Retina (tissue), 1 donor: ENCODE results near the gene PREB.

Source experiments
- DNase-seq: peaks from one replicate; pipeline ENCODE4 v3.0.0-alpha.2; 2016

The PREB gene

DNA sequence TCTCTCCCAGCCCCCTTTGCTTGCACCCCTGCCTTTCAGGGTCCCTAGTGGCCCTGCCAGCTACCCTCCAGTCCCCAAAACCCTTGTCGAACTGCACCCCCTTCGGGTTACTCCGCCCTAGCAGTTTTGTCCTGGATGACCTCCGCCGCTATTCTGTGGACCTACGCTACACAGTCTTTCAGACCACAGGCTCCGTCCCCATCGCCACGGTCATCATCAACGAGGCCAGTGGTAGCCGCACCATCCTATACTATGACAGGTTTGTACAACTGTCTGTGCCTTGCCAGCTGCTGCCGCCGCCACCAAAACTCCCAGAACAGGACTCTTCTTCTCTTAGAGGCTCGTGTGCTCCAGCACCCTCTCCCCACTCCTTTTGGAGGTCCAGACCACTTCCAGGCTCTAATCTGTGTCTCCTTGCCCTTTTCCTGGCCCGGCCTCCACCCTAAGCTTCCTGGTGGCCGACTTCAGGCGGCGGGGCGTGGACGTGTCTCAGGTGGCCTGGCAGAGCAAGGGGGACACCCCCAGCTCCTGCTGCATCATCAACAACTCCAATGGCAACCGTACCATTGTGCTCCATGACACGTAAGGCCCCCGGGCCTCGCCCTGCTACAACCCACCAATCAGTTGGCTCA is 40.0 kb downstream of the PREB start:
- no peak for DNase-seq

DNA sequence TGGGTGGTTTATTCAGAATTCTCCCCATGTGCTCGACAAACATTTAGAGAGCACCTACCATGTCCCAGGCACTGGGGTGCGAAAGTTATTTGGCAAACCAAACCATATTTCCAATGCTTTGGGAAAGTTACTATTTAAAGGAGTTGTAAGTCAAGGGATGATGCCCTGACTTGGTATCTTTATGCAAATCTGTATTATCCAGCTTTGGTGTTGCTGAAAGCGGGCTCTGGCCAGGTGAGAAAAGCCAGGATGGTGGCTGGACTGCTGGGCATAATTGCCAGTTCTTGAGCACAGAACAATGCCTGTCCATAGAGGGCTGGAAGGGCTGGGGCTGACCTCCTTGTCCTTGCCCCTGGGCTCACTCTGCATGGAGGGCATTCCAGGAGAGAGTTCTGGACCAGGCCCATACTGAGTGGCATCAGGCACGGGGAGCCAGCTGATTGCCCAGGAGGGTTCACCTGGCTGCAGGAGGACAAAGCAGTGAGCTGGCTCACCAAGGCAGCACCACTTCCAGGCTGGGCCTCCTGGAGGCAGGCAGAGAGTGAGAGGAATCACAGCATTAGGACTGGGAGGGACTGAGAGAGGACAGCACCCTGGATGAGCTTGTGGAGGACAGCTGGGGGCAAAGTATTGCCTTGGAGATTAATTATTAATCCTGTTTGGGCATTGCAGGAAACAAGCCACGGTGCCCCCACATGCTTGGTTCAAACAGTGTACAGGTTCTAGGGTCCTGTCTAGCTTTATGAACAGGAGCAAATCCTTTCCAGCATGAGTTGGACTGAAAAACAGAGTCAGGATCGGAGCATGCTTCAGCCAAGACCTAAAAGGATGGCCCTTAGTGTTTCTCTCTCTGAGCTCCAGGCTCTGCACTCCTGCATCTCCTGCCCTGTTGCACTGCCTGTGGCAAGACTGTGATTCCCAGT is 40.7 kb downstream of the PREB start:
- DNase-seq, result no peak

- DNase-seq, result no peak
Observed at GRCh38 chr2:27092696-27093429, 41.6 kb downstream of the PREB start.

GRCh38 chr2:27091746-27092695 is 42.4 kb downstream of the PREB start:
- no peak for DNase-seq

DNA sequence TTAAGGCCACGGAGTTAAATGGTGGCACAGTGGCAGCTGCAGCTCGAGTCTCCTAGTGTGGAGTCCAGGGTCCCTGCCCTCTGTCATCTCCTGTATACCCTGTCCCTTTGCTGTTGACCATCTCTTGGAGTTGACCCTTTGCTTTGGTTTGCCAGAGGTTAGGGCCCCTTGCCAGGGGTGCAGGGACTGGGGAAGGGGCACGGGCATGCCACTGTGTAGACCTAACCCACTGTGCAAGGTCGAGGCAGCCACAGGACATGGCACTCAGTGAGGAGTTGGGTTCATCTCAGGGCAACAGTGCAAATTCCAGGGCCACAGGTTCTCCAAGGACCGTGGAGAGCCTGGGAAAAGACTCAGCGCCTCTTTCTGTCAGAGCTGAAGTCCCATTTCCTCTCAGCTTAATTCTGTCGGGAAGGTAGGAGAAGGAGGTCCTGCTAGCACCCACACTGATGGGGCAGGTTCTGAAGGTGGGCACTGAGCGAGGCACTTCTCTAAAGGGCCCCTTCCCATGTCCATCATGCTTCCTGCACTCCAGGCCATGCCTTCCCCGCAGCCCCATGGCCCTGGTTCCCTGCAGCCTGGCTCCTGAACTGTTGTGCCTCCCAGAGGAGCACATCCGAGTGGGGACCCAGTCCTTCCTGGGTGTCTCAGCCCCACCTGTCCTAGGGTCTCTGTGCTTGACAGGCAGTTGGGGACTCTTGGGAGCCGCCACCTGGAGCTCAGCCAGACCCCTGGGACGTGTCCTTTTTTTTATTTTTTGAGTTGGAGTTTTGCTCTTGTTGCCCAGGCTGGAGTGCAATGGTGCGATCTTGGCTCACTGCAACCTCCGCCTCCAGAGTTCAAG is 45.1 kb downstream of the PREB start:
- no peak for DNase-seq

- no peak for DNase-seq
Observed at GRCh38 chr2:27088634-27089033, 45.8 kb downstream of the PREB start.

DNA sequence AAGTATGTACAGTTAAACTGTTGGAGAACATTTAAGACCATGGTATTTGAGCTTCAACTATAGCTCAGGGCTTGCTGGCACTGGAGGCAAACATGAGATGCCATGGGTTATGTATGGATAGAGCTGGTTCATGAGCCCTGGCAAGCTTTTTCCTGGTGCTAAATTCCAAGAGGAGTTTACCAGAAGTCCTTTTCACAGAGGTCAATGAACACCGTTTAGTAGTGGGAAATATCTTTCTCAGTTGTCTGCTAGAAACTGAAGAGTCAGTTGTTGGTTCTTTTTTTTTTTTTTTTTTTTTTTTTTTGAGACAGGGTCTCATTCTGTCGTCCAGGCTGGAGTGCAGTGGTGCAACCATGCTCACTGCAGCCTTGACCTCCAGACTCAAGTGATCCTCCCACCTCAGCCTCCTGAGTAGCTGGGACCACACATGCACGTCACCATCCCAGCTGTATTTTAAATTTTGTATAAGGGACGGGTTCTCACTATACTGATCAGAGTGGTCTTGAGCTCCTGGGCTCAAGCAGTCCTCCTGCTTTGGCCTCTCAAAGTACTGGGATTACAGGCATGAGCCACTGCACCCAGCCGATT is 46.5 kb downstream of the PREB start:
- no peak for DNase-seq

GRCh38 chr2:27086724-27087593 is 47.5 kb downstream of the PREB start, which contains the start of gene KHK:
Gene KHK, plus strand, starts transcription at chr2:27086772. Its CDS starts 488 bp downstream, at chr2:27087260.
- peak; percentile 83 for DNase-seq

GRCh38 chr2:27086090-27086723 is 48.2 kb downstream of the PREB start:
- peak; percentile 98 for DNase-seq

DNA sequence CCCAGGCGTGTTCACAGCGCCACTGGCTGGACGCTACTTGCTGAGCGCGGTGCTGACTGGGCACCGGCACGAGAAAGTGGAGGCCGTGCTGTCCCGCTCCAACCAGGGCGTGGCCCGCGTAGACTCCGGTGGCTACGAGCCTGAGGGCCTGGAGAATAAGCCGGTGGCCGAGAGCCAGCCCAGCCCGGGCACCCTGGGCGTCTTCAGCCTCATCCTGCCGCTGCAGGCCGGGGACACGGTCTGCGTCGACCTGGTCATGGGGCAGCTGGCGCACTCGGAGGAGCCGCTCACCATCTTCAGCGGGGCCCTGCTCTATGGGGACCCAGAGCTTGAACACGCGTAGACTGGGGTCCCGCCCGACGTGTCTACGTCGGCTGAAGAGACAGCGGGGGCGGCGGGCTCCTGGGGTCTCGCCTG is 48.8 kb downstream of the PREB start:
- peak; percentile 76 for DNase-seq

- no peak for DNase-seq
Observed at GRCh38 chr2:27085062-27085672, 49.3 kb downstream of the PREB start.

DNA sequence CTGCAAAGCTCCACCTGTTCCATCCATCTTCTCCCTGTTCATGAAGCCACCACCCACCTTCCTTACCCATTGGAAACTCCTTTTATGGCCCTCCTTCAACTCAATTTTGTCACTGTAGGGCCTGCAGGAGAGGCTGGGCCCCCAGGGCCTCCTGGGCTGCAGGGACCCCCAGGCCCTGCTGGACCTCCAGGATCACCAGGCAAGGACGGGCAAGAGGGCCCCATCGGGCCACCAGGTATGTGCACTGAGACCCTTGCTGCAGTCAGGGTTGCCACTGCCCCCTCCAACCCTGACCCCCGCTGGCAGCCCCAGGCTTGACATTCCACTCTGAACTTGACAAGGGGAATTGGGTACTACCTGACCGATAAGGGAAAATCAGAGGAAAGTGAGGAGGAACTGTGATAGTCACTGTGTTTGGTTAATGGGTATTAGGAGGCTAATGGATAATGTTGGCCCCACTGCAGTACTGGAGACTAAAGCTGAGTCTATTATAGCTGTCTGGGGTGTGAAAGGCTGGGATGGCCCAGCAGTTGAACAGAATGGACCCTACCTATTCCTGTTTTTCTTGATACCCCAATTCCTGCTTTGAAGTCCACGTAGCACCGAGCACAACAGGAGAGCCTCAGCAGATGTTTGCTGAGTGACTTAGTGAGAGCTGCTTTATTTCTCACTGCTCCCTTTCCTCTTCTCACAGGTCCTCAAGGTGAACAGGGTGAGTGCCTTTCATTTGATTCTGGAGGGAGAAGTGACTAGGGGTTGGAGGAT is 50.0 kb downstream of the PREB start:
- DNase-seq, result no peak

DNA sequence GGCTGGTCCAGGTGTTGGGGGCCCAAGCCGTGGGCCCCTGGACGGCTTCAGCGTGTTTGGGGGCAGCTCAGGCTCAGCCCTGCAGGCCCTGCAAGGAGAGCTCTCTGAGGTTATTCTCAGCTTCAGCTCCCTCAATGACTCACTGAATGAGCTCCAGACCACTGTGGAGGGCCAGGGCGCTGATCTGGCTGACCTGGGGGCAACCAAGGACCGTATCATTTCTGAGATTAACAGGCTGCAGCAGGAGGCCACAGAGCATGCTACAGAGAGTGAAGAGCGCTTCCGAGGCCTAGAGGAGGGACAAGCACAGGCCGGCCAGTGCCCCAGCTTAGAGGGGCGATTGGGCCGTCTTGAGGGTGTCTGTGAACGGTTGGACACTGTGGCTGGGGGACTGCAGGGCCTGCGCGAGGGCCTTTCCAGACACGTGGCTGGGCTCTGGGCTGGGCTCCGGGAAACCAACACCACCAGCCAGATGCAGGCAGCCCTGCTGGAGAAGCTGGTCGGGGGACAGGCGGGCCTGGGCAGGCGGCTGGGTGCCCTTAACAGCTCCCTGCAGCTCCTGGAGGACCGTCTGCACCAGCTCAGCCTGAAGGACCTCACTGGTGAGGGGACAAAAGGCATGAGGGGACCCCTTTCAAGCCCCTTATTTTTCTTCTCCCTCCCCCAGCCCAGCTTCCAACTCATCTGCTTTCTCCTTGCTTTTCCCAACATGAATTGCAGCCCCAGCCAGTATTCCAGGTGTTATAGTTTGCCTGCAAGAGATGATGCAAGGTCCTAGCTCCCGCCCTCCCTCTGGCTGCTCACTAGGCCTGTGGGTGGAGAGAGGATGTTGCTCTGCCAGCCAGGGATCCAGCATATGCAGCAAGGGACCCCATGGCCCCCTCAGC is 50.8 kb downstream of the PREB start:
- no peak for DNase-seq

DNA sequence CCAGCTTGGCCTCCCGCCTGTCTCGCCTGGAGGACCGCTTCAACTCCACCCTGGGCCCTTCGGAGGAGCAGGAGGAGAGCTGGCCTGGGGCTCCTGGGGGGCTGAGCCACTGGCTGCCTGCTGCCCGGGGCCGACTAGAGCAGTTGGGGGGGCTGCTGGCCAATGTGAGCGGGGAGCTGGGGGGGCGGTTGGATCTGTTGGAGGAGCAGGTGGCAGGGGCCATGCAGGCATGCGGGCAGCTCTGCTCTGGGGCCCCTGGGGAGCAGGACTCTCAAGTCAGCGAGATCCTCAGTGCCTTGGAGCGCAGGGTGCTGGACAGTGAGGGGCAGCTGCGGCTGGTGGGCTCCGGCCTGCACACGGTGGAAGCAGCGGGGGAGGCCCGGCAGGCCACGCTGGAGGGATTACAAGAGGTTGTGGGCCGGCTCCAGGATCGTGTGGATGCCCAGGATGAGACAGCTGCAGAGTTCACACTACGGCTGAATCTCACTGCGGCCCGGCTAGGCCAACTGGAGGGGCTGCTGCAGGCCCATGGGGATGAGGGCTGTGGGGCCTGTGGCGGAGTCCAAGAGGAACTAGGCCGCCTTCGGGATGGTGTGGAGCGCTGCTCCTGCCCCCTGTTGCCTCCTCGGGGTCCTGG is 51.5 kb downstream of the PREB start:
- no peak for DNase-seq

GRCh38 chr2:27081984-27082772 is 52.3 kb downstream of the PREB start:
- no peak for DNase-seq
